ENCODE results near the gene IFT81.
"Not testable (repeated sequence)": the region's sequence is repeated elsewhere in the genome, so short reads cannot be mapped to it uniquely, and the experiment has no call there.

Gene IFT81

GRCh38 chr12:110203546-110203945 is 79.4 kb downstream of the IFT81 start:
- no peak for DNase-seq (ENCODE audit: low read depth)

DNA sequence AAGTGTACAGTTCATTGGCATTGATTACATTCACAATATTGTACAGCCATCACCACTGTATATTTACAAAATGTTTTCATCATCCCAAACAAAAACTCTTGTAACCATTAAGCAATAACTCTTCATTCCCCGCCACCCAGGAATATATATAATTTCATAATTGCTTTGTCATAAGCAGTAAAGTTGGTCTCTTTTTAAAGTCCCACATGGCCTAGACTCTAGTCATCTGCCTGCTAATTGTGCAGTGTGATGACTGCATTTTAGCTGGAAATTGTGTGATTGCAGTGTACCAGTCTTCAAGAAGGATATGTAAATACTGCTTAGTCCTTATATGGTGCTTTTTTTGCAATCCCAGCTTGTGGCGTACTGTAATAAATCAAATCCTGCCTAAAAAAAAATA is 81.8 kb downstream of the IFT81 start:
- no peak for DNase-seq (ENCODE audit: low read depth)

GRCh38 chr12:110211639-110212536 is 87.7 kb downstream of the IFT81 start:
- DNase-seq (ENCODE audit: low read depth) = not testable (repeated sequence)

GRCh38 chr12:110217996-110218674 is 94.0 kb downstream of the IFT81 start:
- DNase-seq (ENCODE audit: low read depth) = no peak

DNA sequence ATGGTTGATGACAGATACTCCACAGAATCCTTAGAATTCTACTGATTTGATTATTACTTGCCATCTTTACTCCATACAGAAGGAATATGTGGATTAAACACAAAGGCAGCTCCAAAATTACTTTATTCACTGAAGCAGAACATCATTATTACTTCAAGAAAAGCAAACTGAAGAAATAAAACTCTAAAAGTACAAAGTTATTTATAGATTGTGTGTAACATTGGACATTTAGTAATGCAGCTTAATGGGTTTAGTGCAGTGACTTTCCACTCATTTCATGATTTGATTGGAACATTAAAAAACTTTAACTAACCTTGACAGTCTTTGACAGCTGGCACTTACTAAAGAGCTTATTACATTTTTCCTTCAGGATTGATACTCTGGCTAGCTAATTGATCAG is 97.9 kb downstream of the IFT81 start:
- no peak for DNase-seq (ENCODE audit: low read depth)

DNA sequence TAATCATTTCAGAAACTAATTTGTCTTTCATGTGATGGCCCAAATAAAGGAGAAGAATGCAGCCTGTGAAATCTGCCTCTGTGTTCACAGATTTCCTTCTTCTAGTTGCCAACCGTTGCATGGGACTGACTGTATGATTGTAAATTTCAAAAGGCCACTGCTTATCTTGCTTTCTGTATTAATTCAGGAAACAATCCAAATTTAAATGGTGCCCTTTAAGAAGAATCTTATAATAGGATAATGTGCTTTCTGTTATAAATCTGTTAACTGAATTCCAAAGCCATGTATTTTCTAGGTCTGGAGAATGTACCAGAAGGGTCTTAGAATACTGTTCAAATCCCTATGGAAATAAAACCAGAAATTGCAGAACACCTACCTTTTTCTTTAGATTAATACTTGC is 98.3 kb downstream of the IFT81 start:
- DNase-seq (ENCODE audit: low read depth) = no peak

DNA sequence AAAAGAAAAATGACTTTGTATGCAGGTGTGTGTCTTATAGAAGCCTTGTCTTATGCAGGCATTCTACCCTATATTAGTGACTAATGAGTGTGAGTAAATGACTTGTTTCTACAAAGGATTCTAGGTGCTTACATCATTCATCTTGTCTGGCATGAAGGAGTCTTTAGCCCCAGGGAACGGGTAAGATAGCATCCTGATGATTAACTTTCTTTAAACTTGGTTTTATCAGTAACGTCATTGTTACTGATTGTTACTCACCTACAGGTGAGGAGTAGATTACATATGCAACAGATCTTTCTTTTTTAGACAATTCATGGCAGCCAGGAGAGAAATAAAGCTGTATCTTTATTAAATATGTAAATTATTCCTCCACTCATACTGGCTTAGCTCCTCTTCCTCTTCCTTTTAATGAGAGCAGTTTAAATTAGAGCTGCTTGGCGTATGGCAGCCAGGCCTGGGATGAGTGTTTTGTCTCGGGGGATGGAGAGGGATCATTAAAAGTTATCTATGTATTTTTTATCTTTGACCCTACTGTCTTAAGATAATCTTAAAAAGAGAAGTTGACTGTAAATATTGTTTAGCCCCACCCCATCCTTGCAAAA is 99.7 kb downstream of the IFT81 start:
- DNase-seq (ENCODE audit: low read depth) = no peak

- no peak for DNase-seq (ENCODE audit: low read depth)
Measured at GRCh38 chr12:110224379-110225304, 100.5 kb downstream of the IFT81 start.

- DNase-seq (ENCODE audit: low read depth) = no peak
Measured at GRCh38 chr12:110227138-110227537, 103.0 kb downstream of the IFT81 start.

GRCh38 chr12:110228348-110228747 is 104.2 kb downstream of the IFT81 start:
- not testable (repeated sequence) for DNase-seq (ENCODE audit: low read depth)

DNA sequence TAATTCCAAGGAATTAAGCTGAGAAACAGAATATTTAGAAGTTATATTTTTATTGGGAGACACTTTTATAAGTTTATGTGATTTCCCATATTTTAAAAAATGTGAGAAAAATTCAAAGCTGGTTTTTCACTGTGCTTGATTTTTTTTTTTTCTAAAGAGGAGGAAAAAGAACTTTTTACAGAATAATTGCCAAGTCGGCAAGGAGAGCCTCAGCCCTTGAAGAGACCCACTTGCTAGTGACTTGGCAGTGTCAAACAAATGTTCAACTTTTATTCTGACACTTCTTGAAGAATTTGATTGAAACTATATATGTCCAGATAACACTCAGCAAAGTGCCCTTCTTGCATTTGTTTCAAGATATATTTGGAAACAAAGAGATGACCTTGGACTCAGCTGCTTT is 104.6 kb downstream of the IFT81 start:
- DNase-seq (ENCODE audit: low read depth) = no peak

- no peak for DNase-seq (ENCODE audit: low read depth)
Measured at GRCh38 chr12:110229409-110229808, 105.3 kb downstream of the IFT81 start.

GRCh38 chr12:110230655-110231054 is 106.5 kb downstream of the IFT81 start:
- no peak for DNase-seq (ENCODE audit: low read depth)

GRCh38 chr12:110233212-110233903 is 109.2 kb downstream of the IFT81 start:
- DNase-seq (ENCODE audit: low read depth) = no peak

GRCh38 chr12:110234331-110234751 is 110.2 kb downstream of the IFT81 start:
- no peak for DNase-seq (ENCODE audit: low read depth)

- no peak for DNase-seq (ENCODE audit: low read depth)
Measured at GRCh38 chr12:110234755-110235154, 110.6 kb downstream of the IFT81 start.

DNA sequence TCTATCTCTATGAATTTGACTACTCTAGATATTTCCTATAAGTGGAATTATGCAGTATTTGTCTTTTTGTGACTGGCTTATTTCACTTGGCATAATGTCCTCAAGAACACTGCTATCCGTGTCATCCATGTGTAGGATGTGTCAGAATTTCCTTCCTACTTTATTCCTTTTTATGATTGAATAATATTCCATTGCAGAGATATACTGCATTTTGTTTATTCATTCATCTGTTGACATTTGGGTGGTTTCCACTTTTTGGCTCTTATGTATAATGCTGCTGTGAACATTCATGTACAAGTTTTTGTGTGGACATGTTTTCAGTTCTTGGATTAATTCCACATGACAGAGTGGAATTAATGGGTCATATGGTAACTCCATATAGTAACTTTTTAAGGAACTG is 111.2 kb downstream of the IFT81 start:
- no peak for DNase-seq (ENCODE audit: low read depth)

DNA sequence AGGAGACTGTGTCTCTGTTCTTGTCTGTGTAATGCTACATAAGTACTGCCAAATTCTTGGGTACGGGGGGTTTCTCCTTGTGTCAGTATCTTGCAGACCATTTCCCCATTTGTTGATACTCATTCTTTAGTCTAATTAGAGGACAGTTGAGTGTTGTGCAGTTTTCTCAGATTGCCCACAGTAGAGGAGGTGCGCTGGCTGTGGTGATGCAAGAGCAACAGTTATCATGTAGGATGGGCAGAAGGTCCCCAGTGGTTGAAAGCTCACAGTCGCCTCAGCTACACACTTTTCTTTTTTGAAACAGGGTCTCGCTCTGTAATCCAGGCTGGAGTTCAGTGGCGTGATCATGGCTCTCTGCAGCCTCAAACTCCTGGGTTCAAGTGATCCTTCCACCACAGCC is 119.1 kb downstream of the IFT81 start:
- no peak for DNase-seq (ENCODE audit: low read depth)

GRCh38 chr12:110244372-110244771 is 120.2 kb downstream of the IFT81 start:
- DNase-seq (ENCODE audit: low read depth) = no peak

DNA sequence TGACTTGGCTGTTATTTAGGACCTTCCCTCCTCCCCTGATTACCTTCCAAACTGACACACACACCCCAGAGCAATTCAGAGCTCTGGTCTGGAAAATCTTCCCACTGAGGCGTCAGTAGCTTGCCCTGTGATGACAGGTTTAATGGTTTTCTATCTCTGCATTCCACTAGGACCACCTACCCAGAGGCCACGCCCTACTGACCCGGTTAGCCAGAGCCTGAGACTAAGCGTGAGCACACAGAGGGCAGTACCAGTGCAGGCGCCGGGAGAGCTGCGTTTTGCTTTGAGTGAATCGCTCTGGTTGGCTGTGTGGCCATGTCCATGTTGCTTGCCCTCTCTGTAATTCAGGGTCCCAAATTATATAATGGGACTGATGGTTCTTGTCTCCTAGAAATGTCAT is 120.7 kb downstream of the IFT81 start:
- no peak for DNase-seq (ENCODE audit: low read depth)

DNA sequence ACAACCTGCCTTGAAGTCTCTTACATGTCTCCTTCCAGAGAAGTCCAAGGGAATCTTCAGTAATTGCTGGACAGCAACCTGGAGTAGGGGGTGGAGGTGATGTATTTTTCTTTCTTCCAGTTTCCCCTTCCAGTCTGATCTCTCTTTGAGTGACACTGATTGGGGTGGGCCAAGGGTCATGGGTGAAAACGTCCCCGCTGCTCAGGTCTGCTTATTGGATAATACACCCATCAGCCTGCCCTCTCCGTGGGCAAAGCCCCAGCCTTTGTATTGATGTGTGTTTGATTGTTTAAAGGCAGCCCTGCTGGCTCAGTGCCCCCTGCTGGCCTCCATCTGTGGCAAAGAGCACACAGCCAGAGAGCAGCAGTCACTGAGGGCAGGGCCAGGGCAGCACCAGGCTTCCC is 121.2 kb downstream of the IFT81 start:
- DNase-seq (ENCODE audit: low read depth) = peak; percentile 8
